GM03348 (cell line): ENCODE data around the gene PADI2.

ENCODE experiments used
- DNase-seq: peaks from one replicate; pipeline ENCODE4 v3.0.0; 2012; ENCODE audit warnings: low spot score

Gene PADI2

GRCh38 chr1:17053685-17054410 is 65.4 kb downstream of the PADI2 start, which contains the start of gene SDHB:
TSS of gene SDHB (minus strand) at chr1:17054032. CDS start at chr1:17054019, 13 bp downstream.
- DNase-seq = peak; percentile 99

DNA sequence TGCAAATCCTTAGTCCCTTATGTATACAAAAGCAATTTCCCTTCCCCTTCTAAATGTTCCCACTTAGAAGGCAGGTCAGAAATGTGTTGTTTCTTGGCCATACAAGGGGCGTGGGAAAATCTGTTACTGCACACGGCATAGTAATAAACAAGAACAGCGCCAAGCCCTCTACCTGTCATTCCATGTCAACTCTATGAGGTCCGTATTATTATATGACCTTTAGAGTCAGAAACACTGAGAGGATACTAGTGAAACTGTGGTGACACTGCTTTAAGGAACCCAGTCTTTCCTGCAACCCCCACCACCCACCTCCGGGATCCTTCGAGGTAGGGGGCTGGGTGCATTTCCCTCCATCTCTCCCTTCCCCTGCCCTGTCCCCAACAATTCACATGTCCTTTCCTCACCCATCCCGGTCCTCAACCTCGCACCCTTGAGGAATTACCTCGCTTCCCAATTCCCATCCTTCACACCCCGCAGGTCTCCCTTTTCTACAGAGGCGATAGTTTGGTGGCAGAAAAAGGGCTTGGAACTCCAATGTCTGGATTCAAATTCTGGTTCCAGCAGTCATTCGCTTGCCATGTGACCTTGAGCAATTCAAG is 66.1 kb downstream of the PADI2 start:
- no peak for DNase-seq

DNA sequence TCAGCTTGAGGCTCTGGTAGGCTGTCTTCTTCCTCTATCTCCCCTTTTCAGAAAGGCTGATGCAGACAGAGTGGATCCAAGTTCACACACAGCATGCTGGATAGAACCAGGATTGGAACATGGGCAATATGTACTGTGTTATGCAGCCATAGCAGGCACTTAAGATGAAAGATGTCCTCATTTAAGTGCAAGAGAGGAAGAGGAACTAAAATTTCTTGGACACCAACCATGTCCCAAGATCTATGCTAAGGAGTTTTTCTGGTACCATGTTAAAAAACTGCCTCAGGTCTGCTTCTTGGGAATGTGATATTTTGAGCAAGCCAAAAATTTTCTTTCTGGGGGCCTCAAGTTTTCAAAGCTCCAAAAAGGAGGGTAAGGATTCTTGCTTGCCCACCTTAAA is 66.6 kb downstream of the PADI2 start:
- no peak for DNase-seq

DNA sequence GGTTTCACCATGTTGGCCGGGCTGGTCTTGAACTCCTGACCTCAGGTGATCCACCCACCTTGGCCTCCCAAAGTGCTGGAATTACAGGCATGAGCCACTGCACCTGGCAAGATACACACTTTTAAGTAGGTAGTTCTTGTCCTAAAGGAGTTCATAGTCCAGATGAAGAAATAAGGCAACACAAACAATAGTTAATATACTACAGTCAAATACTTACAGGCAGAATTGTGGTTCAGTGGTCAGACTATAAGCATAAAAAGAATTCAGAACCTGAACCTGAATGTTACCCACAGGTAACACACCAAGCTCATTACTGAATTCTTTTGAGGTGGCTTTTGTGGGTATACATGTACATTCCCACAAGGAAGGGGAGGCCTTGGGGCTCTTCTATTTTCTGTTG is 67.2 kb downstream of the PADI2 start:
- DNase-seq = no peak

DNA sequence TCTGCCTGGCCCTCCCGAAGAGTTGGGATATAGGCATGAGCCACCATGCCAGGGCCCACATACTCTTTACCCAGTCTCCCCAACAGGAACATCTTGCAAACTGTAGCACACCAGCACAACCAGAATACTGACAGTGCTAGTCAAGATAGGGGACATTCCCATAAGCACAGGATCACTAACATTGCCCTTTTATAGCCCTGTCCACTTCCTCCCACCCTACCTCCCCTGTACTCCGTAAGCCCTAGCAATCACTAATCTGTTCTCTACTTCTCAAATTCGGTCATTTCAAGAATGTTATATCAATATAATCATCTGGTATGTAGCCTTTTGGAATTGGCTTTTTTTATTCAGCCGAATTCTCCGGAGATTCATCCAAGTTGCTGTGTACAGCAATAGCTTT is 71.3 kb downstream of the PADI2 start:
- no peak for DNase-seq

DNA sequence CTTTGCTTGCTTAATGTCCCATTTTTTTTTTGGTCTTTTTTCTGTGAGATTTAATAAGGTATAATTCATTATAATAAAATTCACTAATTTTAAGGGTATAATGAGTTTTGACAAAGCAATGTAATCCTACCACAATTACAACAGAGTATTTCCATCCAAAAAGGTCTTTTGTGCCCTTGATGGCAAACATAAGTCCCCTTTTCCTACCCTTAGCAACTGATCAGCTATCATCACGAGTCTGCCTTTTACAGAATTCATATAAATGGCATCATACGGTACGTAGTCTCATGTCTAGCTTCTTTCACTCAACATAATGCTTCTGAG is 73.0 kb downstream of the PADI2 start:
- DNase-seq = no peak

DNA sequence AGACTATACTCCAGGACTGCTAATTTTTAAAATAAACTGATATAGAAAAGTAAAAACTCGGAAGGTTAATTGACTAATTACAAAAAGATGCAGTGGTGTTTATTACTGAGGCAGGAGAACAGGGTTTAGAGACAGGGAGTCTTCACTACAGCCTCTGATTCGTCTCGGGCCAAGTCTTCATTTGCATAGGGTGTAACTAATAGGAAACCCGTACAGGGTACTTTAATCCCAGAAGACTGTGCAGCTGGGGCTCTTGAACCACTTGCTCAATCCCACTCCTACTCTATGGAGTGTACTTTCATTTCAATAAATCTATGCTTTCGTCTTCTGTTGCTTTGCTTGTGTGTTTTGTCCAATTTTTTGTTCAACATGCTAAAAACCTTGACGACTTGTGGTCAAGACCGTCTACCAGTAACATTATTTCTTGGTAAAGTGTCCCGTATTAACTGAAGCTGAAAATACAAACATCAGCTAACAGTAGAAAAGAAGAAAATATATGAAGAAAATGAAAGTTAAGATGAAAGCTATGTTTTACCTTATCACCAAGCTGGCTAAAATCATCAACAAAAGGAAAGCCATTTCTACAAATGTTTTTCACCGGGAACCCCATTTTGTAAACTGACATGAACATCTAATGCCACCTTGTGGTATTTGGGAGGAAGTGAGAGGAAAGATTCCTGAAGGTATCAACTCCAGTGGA is 73.5 kb downstream of the PADI2 start:
- DNase-seq = peak; percentile 67

GRCh38 chr1:17045150-17045549 is 74.1 kb downstream of the PADI2 start:
- DNase-seq = no peak

DNA sequence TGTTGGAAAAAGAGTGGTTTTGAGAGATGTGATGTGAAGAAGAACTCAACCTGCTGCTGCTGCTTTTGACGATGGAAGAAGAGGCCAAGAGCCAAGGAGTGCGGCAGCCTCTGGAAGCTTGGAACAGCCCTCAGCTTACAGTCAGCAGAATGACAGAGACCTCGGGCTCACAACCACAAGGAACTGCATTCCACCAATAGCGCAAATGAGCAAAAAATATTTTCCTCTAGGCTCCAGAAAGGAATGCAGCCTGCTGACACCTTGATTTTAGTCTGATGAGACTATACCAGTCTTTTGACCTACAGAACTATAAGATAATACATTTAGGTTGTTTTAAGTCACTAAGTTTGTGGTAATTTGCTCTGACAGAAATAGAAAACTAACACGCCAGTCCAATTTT is 75.6 kb downstream of the PADI2 start:
- no peak for DNase-seq

GRCh38 chr1:17040135-17040534 is 79.1 kb downstream of the PADI2 start:
- DNase-seq = no peak

DNA sequence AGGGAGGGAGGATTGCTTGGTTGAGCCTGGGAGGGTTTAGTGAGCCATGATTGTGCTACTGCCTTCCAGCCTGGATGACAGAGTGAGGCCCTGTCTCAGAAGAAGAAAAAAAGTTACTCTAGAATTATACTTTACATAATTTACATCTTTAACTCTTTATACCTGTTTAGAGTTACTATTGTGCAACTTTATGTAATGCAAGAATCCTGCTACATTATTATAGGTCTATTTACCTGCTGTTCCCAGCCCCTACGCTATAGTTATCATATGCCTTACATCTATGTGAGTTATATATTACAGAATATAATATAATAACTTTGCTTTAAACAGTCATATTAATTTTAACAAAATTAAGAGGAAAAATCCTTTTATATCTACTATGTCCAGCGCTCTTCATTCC is 79.7 kb downstream of the PADI2 start:
- no peak for DNase-seq

- no peak for DNase-seq
Observed at GRCh38 chr1:17033481-17033880, 85.8 kb downstream of the PADI2 start.

DNA sequence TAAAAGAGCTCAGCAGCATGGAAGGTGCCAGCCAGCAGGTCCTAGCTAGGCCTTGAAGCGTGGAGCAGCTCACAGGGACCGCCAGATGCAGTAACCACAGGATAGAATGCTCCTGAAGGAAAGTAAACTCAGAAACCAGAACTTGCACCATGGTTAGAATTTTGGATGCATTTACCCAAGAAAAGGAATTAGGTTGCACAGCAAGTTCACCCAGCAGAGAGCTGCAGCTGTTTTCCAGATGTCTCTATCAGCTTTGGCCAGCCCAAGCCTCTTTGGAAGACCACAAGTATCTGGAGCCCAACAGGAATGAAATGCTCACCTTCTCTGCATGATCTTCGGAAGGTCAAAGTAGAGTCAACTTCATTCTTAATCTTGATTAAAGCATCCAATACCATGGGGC is 86.5 kb downstream of the PADI2 start:
- DNase-seq = peak; percentile 20

DNA sequence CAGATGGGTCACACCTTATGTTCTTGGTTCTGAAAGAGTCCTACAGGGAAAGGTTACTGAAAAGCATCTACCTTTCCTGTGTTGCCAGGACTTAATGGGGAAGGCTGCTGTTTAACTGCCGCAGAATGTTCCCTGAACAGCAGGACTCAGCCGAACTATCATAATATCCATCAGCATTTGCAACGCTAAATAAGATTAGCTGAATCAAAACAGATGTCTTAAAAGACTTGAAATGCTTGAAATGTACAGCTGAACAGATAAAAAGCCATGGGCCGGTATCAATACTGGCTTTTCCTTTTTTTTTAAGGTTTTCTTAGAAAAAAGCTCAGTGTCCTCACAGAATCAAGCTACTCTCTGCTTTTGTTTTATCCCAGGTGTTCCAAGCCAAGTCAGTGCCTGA is 87.8 kb downstream of the PADI2 start:
- DNase-seq = no peak

GRCh38 chr1:17030206-17030605 is 89.0 kb downstream of the PADI2 start:
- no peak for DNase-seq

GRCh38 chr1:17028662-17029188 is 90.5 kb downstream of the PADI2 start:
- DNase-seq = no peak

DNA sequence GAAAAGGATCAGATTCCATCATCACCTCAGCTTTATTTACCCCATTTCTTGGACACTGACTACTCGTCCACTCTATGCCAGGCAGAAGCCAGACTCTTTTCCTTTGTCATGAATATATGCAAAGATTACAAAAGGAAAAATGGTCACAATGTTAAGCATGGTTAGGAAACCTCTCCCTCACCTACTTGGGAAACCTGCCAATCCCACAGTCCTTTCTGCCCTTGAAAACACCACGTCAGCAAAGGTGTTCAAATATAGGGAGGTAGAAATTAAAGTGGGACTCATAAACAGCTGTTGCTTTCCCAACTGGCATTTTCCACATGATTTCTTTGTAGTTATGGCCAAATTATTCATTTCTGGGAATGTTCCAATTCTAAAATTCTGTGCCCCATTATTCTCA is 91.4 kb downstream of the PADI2 start:
- DNase-seq = no peak

GRCh38 chr1:17027403-17027802 is 91.8 kb downstream of the PADI2 start:
- DNase-seq = peak; percentile 68

DNA sequence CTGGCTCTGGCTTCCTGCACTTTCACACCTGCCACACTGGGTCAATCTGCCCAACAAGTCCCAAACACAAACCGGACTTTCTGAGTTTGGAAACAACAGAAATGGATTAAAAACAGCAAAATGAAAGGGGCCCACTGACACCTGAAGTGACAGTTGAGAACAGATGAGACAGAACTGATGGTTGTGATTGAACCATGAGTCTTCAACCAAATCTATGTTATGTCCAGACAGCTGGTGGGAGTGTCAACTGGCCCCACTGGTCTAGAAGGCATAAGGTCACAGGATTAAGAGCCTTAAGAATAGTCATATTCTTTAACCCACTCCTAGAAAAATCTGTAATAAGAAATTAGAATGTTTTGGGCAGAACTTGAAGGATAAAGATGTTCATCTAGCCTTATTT is 94.5 kb downstream of the PADI2 start:
- DNase-seq = no peak

DNA sequence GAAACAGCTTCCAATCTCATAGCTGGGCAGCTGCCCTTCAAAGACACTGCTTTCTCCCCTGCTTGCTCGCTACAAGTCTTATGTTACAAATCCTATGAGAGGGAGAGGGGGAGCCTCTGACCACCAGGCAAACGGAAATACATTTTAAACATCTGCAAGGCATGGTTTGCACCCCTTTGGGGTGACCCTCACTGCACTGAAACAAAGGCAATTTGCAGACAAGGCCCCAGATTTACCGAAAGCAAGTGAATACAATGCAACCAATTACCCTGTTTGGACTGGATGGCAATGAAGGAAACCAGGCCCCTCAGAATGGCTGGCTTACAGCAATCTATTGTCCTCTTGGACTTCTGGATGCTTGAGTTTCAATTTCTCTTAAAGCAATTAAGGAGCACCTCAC is 95.7 kb downstream of the PADI2 start:
- DNase-seq = no peak

- DNase-seq = no peak
Observed at GRCh38 chr1:17023102-17023501, 96.1 kb downstream of the PADI2 start.

DNA sequence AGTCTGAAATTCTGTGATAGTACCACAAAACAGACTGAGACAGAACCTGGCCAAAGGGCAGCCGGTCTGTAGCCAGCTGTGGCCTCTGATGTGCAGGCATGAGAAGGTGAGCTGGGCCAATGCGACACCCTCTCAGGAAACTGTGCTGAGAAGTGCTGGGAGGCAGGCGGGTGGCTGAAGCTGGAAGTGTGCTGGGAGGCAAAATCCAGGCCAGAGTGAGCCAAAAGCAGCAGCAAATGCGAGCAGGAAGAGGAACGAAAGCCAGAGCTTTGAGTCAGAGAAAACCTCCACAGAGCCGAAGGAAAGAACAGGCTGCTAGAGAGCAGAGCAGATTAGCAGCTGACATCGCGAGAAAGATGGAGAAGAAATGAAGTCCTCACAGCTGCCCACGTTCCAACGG is 97.4 kb downstream of the PADI2 start:
- no peak for DNase-seq

DNA sequence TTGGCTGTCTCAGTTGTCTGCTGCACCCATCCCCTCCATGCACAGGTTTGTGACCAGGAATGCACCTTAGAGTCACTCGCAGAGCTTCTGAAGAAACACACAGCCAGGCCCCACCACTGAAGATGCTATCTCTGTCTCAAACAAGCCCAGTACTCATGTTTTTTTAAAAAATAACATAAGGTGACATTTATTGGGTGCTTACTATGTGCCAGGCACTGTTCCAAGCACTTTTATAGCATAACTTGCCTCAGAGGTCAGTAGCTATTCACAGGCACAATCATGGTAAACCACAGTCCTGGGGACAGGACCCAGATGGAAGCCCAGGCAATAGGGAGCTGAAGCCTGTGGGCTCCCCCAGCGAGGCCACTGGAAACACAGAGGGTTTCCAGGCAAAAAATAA is 98.7 kb downstream of the PADI2 start:
- DNase-seq = no peak
